Neuronal stem cell (in vitro differentiated cells): ENCODE results near the gene ATCAY.

Experiments
- DNase-seq: peaks from one replicate; pipeline ENCODE4 v3.0.0-alpha.2; 2013; ENCODE audit warnings: low spot score
- H2AFZ ChIP-seq: one replicate; pipeline ENCODE4 v1.6.1; 2013; ENCODE audit warnings: mild to moderate bottlenecking, low read length, inconsistent platforms
- H2AK5ac ChIP-seq: 2 replicates; pipeline ENCODE4 v1.6.1; 2013; ENCODE audit warnings: low read depth, mild to moderate bottlenecking, inconsistent platforms, low read length, moderate library complexity, mixed read lengths
- H2BK120ac ChIP-seq: 2 replicates; pipeline ENCODE4 v1.6.1; 2013; ENCODE audit warnings: low read depth, mild to moderate bottlenecking, inconsistent platforms, low read length, moderate library complexity, mixed read lengths
- H2BK12ac ChIP-seq: one replicate; pipeline ENCODE4 v1.6.1; 2013; ENCODE audit warnings: low read length, inconsistent platforms
- H2BK15ac ChIP-seq: 2 replicates; pipeline ENCODE4 v1.6.1; 2013; ENCODE audit warnings: mild to moderate bottlenecking, low read length, inconsistent platforms, mixed read lengths
- H2BK5ac ChIP-seq: one replicate; pipeline ENCODE4 v1.6.1; 2013; ENCODE audit warnings: inconsistent platforms, mild to moderate bottlenecking, low read length, moderate library complexity
- H3K14ac ChIP-seq: one replicate; pipeline ENCODE4 v1.6.1; 2013; ENCODE audit warnings: low read length, inconsistent platforms
- H3K18ac ChIP-seq: 2 replicates; pipeline ENCODE4 v1.6.1; 2013; ENCODE audit warnings: low read length, inconsistent platforms
- H3K23ac ChIP-seq: 2 replicates; pipeline ENCODE4 v1.6.1; 2013; ENCODE audit warnings: low read depth, mild to moderate bottlenecking, mixed read lengths, low read length, inconsistent platforms; ENCODE audit not compliant: poor library complexity
- H3K27ac ChIP-seq: replicated peaks from 3 replicates; pipeline ENCODE4 v1.5.1; 2013; ENCODE audit warnings: low read length, inconsistent platforms
- H3K27me3 ChIP-seq, 3 experiments: 2 replicates each; pipeline ENCODE4 v1.6.1; 2013; ENCODE audit warnings: low read length in 3 of 3, mild to moderate bottlenecking in 2 of 3, inconsistent platforms in 1 of 3, low read depth in 1 of 3, mixed read lengths in 1 of 3, moderate library complexity in 1 of 3; ENCODE audit not compliant: control insufficient read depth in 3 of 3, insufficient read depth in 3 of 3
- H3K36me3 ChIP-seq, 2 donors: replicated peaks in 1 of 2; 2 replicates each; pipeline ENCODE4 v1.6.1; 2013; ENCODE audit warnings: low read length in 2 of 2; ENCODE audit not compliant: control insufficient read depth in 2 of 2, insufficient read depth in 2 of 2
- H3K4ac ChIP-seq: 2 replicates; pipeline ENCODE4 v1.6.1; 2013; ENCODE audit warnings: inconsistent platforms, mild to moderate bottlenecking, low read length, moderate library complexity
- H3K4me1 ChIP-seq, 2 donors: 1 replicate in 1 of 2; 2 replicates in 1 of 2; pipeline ENCODE4 v1.6.1; 2013; ENCODE audit warnings: low read length in 2 of 2, low read depth in 1 of 2; ENCODE audit not compliant: control insufficient read depth in 2 of 2, insufficient read depth in 1 of 2
- H3K4me2 ChIP-seq: one replicate; pipeline ENCODE4 v1.6.1; 2013; ENCODE audit warnings: mild to moderate bottlenecking, low read length, inconsistent platforms; ENCODE audit not compliant: insufficient read depth, poor library complexity, severe bottlenecking
- H3K4me3 ChIP-seq, 2 donors: 2 replicates each; pipeline ENCODE4 v1.5.1; 2013; ENCODE audit warnings: low read length in 2 of 2, mild to moderate bottlenecking in 2 of 2, inconsistent platforms in 1 of 2, moderate library complexity in 1 of 2
- H3K79me1 ChIP-seq: one replicate; pipeline ENCODE4 v1.6.1; 2013; ENCODE audit warnings: low read depth, mild to moderate bottlenecking, inconsistent platforms, low read length, moderate library complexity
- H3K9ac ChIP-seq: one replicate; pipeline ENCODE4 v1.6.1; 2013; ENCODE audit warnings: mild to moderate bottlenecking, low read depth, low read length, inconsistent platforms; ENCODE audit not compliant: poor library complexity
- H3K9me3 ChIP-seq, 2 donors: replicated peaks in 1 of 2; 2 replicates each; pipeline versions ENCODE3 to v1.6.1; 2013; ENCODE audit warnings: low read length in 2 of 2, mild to moderate bottlenecking in 2 of 2, inconsistent platforms in 1 of 2, low read depth in 1 of 2, mixed read lengths in 1 of 2, moderate library complexity in 1 of 2; ENCODE audit not compliant: control insufficient read depth in 2 of 2, insufficient read depth in 1 of 2
- H4K8ac ChIP-seq: one replicate; pipeline ENCODE4 v1.6.1; 2013; ENCODE audit warnings: low read depth, mild to moderate bottlenecking, inconsistent platforms, low read length, moderate library complexity
- H4K91ac ChIP-seq: one replicate; pipeline ENCODE4 v1.6.1; 2013; ENCODE audit warnings: low read length, low read depth, mild to moderate bottlenecking, inconsistent platforms; ENCODE audit not compliant: poor library complexity
- WGBS, 2 donors: extraction: QIAGEN DNeasy Blood & Tissue Kit; methylation state at CpG; one replicate each; pipeline ENCODE4 v1.1.7; 2013; ENCODE audit warnings: missing lambda C conversion rate in 2 of 2, mixed read lengths in 1 of 2; ENCODE audit not compliant: insufficient read length in 2 of 2, insufficient replicate concordance in 1 of 2; ENCODE audit errors: extremely low coverage in 2 of 2; 5-methylcytosine and 5-hydroxymethylcytosine counted together

ATCAY gene

DNA sequence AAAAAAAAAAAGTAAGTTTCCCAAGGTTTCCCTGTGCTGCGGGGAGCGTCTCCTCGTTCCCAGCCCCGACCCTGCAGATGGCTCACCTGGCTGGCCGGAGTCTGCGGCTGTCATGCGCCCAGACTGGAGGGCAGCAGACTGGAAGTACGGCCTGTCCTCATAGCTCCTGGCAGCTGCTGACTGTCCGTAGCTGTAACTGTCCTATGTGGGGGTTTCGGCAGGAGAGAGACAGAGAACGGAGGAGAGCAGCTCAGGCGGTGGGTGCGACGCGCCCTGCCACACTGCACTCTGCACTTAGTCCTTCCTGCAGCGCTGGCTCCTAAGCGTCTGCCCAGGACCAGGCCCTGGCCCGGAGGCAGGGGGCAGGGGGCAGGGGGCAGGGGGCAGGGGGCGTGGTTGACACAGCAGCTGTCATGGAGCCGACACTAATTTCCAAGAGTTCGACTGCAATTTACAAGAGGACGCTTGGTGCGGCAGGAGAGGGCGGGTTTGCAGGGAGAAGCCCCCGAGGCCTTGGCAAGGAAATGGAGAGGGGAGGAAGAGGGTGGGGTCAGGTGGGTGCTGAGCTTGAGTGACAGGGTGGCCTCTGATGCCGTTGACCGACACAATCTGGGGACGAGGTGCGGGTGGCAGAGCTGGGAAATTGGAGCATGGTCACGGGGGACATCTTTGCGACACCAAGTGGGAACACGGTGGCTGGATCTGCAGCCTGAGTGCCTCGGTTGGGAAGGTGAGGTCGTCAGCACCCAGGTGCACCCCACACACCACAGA is 46.7 kb upstream of the ATCAY start:
- no CpG with 5 or more reads among the region's 34 CpGs for WGBS, 2 donors
- H2AFZ ChIP-seq, result no peak overlapping the region
- H3K27ac ChIP-seq, result no peak overlapping the region
- H3K14ac ChIP-seq, result peak overlapping the region; percentile 56
- no peaks in the 10 kb centered on the region for H3K36me3 ChIP-seq
- H2BK5ac ChIP-seq, result no peak overlapping the region
- peaks cover 0 to 5% (median 0%) of the 10 kb centered on the region in 3 experiments for H3K27me3 ChIP-seq
- H3K79me1 ChIP-seq, result no peaks in the 10 kb centered on the region
- DNase-seq, result no peak
- no peak overlapping the region for H2BK15ac ChIP-seq
- H3K4ac ChIP-seq, result peak overlapping the region; percentile 84
- H3K4me1 ChIP-seq, result peaks cover 6 to 9% of the 10 kb centered on the region in 2 donors
- H2BK120ac ChIP-seq, result no peak overlapping the region
- peak overlapping the region; percentile 81 for H3K9ac ChIP-seq
- no peak overlapping the region for H4K8ac ChIP-seq
- peak overlapping the region; percentile 3 for H3K23ac ChIP-seq
- no peak overlapping the region for H3K4me2 ChIP-seq
- no peak overlapping the region for H3K4me3 ChIP-seq
- no peak overlapping the region for H2AK5ac ChIP-seq
- H3K18ac ChIP-seq, result peak overlapping the region; percentile 52
- H3K9me3 ChIP-seq, result peaks cover 5 to 9% of the 10 kb centered on the region in 2 donors
- no peak overlapping the region for H2BK12ac ChIP-seq
- H4K91ac ChIP-seq, result no peak overlapping the region

DNA sequence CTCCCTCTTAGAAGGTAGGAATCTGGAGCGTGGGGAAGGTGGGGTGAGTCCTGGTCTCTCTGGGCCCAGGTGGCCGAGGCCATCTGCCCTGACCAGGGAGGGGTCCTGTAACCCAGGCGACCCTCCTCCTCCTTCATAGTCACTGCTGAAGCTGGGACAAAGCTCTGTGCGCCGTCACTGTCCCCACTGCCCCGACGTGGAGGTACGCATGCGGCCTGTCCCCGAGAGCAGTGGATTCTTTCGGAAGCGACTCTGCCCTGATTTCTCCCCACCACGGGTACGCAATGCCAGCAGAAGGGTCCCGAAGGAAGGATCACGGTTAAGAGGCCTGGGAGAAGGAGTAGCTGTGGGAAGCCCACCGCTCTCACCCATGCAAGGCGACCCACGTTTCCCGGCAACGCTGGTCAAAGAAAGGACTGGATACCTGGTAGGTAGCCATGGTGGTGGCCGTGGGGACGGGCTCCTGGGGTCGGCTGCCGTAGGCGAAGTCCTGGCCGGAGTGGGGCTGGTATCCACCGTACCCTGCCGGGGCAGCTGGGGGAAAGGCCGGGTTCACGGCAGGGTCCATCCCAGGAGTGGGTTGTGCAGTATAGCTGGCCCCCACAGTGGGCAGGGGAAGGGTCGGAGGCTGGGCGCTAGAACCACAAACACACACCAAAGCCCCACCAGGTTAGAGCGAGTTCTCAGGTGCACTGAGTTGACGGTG is 46.0 kb upstream of the ATCAY start:
- H3K36me3 ChIP-seq, result no peaks in the 10 kb centered on the region
- no peak overlapping the region for H3K4me2 ChIP-seq
- H2BK15ac ChIP-seq, result no peak overlapping the region
- H2BK5ac ChIP-seq, result no peak overlapping the region
- peak overlapping the region; percentile 63 for H3K9ac ChIP-seq
- peaks cover 0 to 5% (median 0%) of the 10 kb centered on the region in 3 experiments for H3K27me3 ChIP-seq
- DNase-seq, result no peak
- no peak overlapping the region for H4K8ac ChIP-seq
- no peak overlapping the region for H2AK5ac ChIP-seq
- H3K18ac ChIP-seq, result peak overlapping the region; percentile 31
- H2BK120ac ChIP-seq, result no peak overlapping the region
- no peak overlapping the region for H2BK12ac ChIP-seq
- peaks cover 6 to 9% of the 10 kb centered on the region in 2 donors for H3K4me1 ChIP-seq
- H3K27ac ChIP-seq, result no peak overlapping the region
- peak overlapping the region; percentile 3 for H3K23ac ChIP-seq
- WGBS, 2 donors, result no CpG with 5 or more reads among the region's 35 CpGs
- no peak overlapping the region for H3K4me3 ChIP-seq
- H2AFZ ChIP-seq, result no peak overlapping the region
- no peak overlapping the region for H4K91ac ChIP-seq
- H3K4ac ChIP-seq, result no peak overlapping the region
- H3K79me1 ChIP-seq, result no peaks in the 10 kb centered on the region
- H3K9me3 ChIP-seq, result peaks cover 5 to 9% of the 10 kb centered on the region in 2 donors
- H3K14ac ChIP-seq, result no peak overlapping the region

DNA sequence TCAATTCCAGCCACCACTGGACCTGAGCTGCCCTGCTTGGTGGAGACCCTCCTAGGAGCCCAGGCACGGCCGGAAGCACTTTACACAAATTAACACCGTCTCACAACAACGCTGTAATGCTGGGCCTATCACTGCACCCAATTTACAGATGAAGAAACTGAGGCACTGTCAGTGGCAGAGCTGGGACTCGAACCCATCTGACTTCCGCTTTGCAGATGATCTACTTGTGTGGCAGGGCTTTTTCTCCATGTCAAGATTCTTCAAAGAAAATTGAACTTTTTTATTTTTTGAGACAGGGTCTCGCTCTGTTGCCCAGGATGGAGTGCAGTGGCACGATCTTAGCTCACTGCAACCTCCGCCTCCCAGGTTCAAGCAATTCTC is 45.4 kb upstream of the ATCAY start:
- Histone ChIP-seq H2AK5ac (no peak overlapping the region), H3K9ac (no peak overlapping the region), H2BK120ac (no peak overlapping the region), H2BK15ac (no peak overlapping the region), H3K4ac (no peak overlapping the region), H3K9me3 (peaks cover 5 to 9% of the 10 kb centered on the region in 2 donors), H3K18ac (peak overlapping the region; percentile 31), H4K91ac (no peak overlapping the region), H3K23ac (no peak overlapping the region), H3K27me3 (peaks cover 0 to 5% (median 0%) of the 10 kb centered on the region in 3 experiments), H3K4me1 (peaks cover 7 to 9% of the 10 kb centered on the region in 2 donors), H3K14ac (no peak overlapping the region), H2AFZ (no peak overlapping the region), H4K8ac (no peak overlapping the region), H3K79me1 (no peaks in the 10 kb centered on the region), H3K36me3 (no peaks in the 10 kb centered on the region), H3K4me3 (no peak overlapping the region), H2BK12ac (no peak overlapping the region), H3K27ac (no peak overlapping the region), H3K4me2 (no peak overlapping the region), H2BK5ac (no peak overlapping the region)
- WGBS, 2 donors, result no CpG with 5 or more reads among the region's 9 CpGs
- DNase-seq, result no peak

DNA sequence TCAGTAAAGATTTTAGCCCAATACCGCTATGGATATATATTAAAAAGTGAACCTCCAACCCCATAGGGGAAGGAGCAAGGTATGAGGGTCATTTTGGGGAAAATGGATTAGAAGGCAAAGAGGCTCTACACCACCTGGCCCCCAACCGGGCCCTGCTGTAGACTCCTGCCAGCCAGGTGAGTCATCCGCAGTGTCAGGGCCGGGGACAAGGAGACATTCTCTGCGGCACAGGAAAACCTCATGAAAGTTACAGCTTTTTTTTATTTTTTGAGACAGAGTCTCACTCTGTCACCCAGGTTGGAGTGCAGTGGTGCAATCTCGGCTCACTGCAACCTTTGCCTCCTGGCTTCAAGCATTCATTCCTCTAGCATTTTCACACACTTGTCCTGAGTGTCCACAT is 43.6 kb upstream of the ATCAY start:
- no peak overlapping the region for H2AK5ac ChIP-seq
- H3K4me1 ChIP-seq, result peaks cover 3 to 6% of the 10 kb centered on the region in 2 donors
- no peaks in the 10 kb centered on the region for H3K79me1 ChIP-seq
- WGBS, 2 donors, result no CpG with 5 or more reads among the region's 6 CpGs
- H2BK5ac ChIP-seq, result no peak overlapping the region
- no peak overlapping the region for H4K91ac ChIP-seq
- H3K23ac ChIP-seq, result no peak overlapping the region
- no peak overlapping the region for H3K4me2 ChIP-seq
- H4K8ac ChIP-seq, result no peak overlapping the region
- no peak overlapping the region for H3K4ac ChIP-seq
- H3K9me3 ChIP-seq, result peaks cover 5 to 7% of the 10 kb centered on the region in 2 donors
- H3K36me3 ChIP-seq, result no peaks in the 10 kb centered on the region
- no peak overlapping the region for H3K27ac ChIP-seq
- no peaks in the 10 kb centered on the region for H3K27me3 ChIP-seq
- no peak for DNase-seq
- H2AFZ ChIP-seq, result no peak overlapping the region
- no peak overlapping the region for H2BK12ac ChIP-seq
- no peak overlapping the region for H2BK120ac ChIP-seq
- no peak overlapping the region for H3K18ac ChIP-seq
- no peak overlapping the region for H2BK15ac ChIP-seq
- H3K4me3 ChIP-seq, result no peak overlapping the region
- H3K9ac ChIP-seq, result no peak overlapping the region
- no peak overlapping the region for H3K14ac ChIP-seq
